Kidney (tissue), 14 donors: Measurements from ENCODE around the gene SORBS2. TPM values are rescaled to one million over a fixed set of nuclear protein-coding genes. Genes with fewer than 3 reads are reported as not detected.

Experiments
- DNase-seq, 5 donors: peaks; one replicate each; pipeline ENCODE4 v3.0.0-alpha.2; 2013 to 2020
- FAIRE-seq: peaks from 2 replicates; lab custom pipeline; 2012; peaks lifted over from hg19 to GRCh38; lab: Jason Lieb, UNC
- H3K27ac ChIP-seq, 2 donors: one replicate each; pipeline ENCODE4 v1.7.0; 2013; ENCODE audit warnings: low read depth in 2 of 2, low read length in 2 of 2, inconsistent platforms in 1 of 2
- H3K27me3 ChIP-seq: one replicate; pipeline ENCODE4 v1.7.1; 2013; ENCODE audit warnings: low read length, inconsistent platforms; ENCODE audit not compliant: control insufficient read depth, insufficient read depth
- H3K36me3 ChIP-seq, 3 donors: one replicate each; pipeline versions ENCODE4 v1.7.0 to v1.7.1; 2013; ENCODE audit warnings: low read length in 3 of 3, control low read depth in 1 of 3, inconsistent platforms in 1 of 3; ENCODE audit not compliant: insufficient read depth in 3 of 3, control insufficient read depth in 2 of 3
- H3K4me1 ChIP-seq, 3 donors: one replicate each; pipeline versions ENCODE4 v1.7.0 to v1.7.1; 2013; ENCODE audit warnings: low read length in 3 of 3, inconsistent platforms in 1 of 3, low read depth in 1 of 3; ENCODE audit not compliant: control insufficient read depth in 2 of 3, insufficient read depth in 2 of 3
- H3K4me3 ChIP-seq, 3 donors: one replicate each; pipeline versions ENCODE4 v1.7.0 to v1.8.1; 2013; ENCODE audit warnings: low read length in 3 of 3, control low read depth in 1 of 3, inconsistent platforms in 1 of 3
- H3K9ac ChIP-seq, 3 donors: one replicate each; pipeline versions ENCODE4 v1.7.0 to v1.7.1; 2013; ENCODE audit warnings: low read length in 3 of 3, control low read depth in 1 of 3, inconsistent platforms in 1 of 3
- H3K9me3 ChIP-seq, 3 donors: one replicate each; pipeline versions ENCODE4 v1.7.0 to v1.7.1; 2013; ENCODE audit warnings: low read length in 3 of 3, control low read depth in 1 of 3, inconsistent platforms in 1 of 3; ENCODE audit not compliant: control insufficient read depth in 2 of 3, insufficient read depth in 1 of 3
- CTCF ChIP-seq: IDR thresholded peaks from 3 replicates; pipeline ENCODE4 v1.5.1; 2012; ENCODE audit warnings: mild to moderate bottlenecking, moderate library complexity, borderline replicate concordance; ENCODE audit not compliant: insufficient read depth; ENCODE audit errors: extremely low read depth
- intact Hi-C: fragments of 100-400 bp; cut with DNase I; formaldehyde crosslinking; loops from one replicate; pipeline ENCODE4 v1.11.1; 2022
- polyA plus RNA-seq: library from polyadenylated mRNA; stranded (reverse); fragments of 350-450 nt; fragmentation: Illumina TruSeq; extraction: RNeasy Lipid Tissue Mini Kit (QIAGEN cat#74804); gene quantifications from one replicate; pipeline ENCODE4 v1.2.3, GENCODE V29; 2014; ENCODE audit warnings: low read depth, low replicate concordance; ENCODE audit not compliant: insufficient read depth
- total RNA-seq: library from RNA; stranded (reverse); fragmentation: NEBNext Ultra II Directional; extraction: Animal tissue kit (Norgen Biotek cat#: 25700); gene quantifications from one replicate; pipeline ENCODE4 v1.2.1, GENCODE V29; 2021
- donor health status: control.
- donor health status: control.
- donor health status: control.
- donor health status: control.
- donor health status: control.
- donor health status: DM: yes; HTN: yes; CAD: no.
- donor health status: Normal renal cell carcinoma (clear cell type).

SORBS2 gene
- total and polyA plus RNA-seq, 2 donors from 2014 or later, result 26.0 to 127 TPM

GRCh38 chr4:185749858-185750257, 62.1 kb downstream of the SORBS2 start:
- Histone ChIP-seq H3K27ac (no peak overlapping the region), H3K9ac (no peak overlapping the region), H3K4me3 (no peak overlapping the region), H3K4me1 (no peaks in the 10 kb centered on the region), H3K36me3 (no peaks in the 10 kb centered on the region), H3K9me3 (no peaks in the 10 kb centered on the region), H3K27me3 (no peaks in the 10 kb centered on the region)
- no peak for TF ChIP-seq CTCF
- DNase-seq, result no peak
- FAIRE-seq, result no peak
- intact Hi-C loops, result no loop called here

DNA sequence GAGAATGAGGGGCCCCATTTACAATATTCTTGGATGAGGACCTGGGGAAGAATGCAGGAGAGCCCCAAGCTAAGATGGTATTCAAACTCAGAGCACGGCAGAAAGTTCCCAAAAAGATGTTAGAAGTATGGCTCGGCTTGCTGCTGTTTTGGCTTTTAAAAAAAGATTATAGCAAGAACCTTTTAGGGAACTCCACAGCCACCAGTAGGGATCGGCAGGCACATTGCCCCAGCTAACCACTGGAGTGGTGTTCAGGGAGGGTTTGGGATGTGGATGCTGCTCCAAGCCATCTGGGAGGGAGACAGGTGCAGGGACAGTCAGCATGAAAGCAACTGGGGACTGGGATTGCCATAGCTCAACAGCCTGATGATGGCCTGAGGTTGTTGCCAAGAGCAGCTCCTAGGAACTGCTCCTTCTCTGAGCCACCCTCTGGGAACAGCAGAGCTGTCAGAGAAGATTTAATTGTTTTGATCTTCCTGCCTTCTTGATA, 63.0 kb downstream of the SORBS2 start:
- TF ChIP-seq CTCF, result no peak
- H3K4me3 ChIP-seq, result no peak overlapping the region
- no peak overlapping the region for H3K9ac ChIP-seq
- H3K4me1 ChIP-seq, result peaks cover 0 to 4% (median 0%) of the 10 kb centered on the region in 3 donors
- no peak for FAIRE-seq
- intact Hi-C loops, result no loop called here
- no peak overlapping the region for H3K27ac ChIP-seq
- H3K27me3 ChIP-seq, result no peaks in the 10 kb centered on the region
- H3K36me3 ChIP-seq, result no peaks in the 10 kb centered on the region
- no peaks in the 10 kb centered on the region for H3K9me3 ChIP-seq
- no peak for DNase-seq

- peaks cover 0 to 5% (median under 1%) of the 10 kb centered on the region in 3 donors for H3K4me1 ChIP-seq
- no peak overlapping the region for H3K4me3 ChIP-seq
- no peak overlapping the region for H3K9ac ChIP-seq
- FAIRE-seq (no peak), DNase-seq (no peak)
- no peaks in the 10 kb centered on the region for H3K27me3 ChIP-seq
- TF ChIP-seq CTCF, result no peak
- no peaks in the 10 kb centered on the region for H3K9me3 ChIP-seq
- no peaks in the 10 kb centered on the region for H3K36me3 ChIP-seq
- no peak overlapping the region for H3K27ac ChIP-seq
- intact Hi-C loops, result no loop called here
Observed at GRCh38 chr4:185745891-185746290, 66.1 kb downstream of the SORBS2 start.

- Histone ChIP-seq H3K4me1 (peaks cover 0 to 10% (median 7%) of the 10 kb centered on the region in 3 donors), H3K9ac (no peak overlapping the region), H3K36me3 (no peaks in the 10 kb centered on the region), H3K4me3 (no peak overlapping the region), H3K27me3 (no peaks in the 10 kb centered on the region), H3K9me3 (no peaks in the 10 kb centered on the region), H3K27ac (no peak overlapping the region)
- FAIRE-seq (no peak), DNase-seq (no peak)
- no peak for TF ChIP-seq CTCF
- intact Hi-C loops, result no loop called here
Observed at GRCh38 chr4:185744946-185745345, 67.0 kb downstream of the SORBS2 start.
